SK-N-SH (cell line): ENCODE measurements around the gene PIAS1. TPM values are rescaled to one million over a fixed set of nuclear protein-coding genes. Genes with fewer than 3 reads are reported as not detected.

ENCODE experiments used
- EZH2phosphoT487 ChIP-seq: fragments of 200-600 bp; sonication (generic); IDR thresholded peaks from 2 replicates; pipeline ENCODE4 v1.6.1; 2017; ENCODE audit warnings: low read depth, mixed run types, mild to moderate bottlenecking, antibody characterized with exemption, moderate library complexity, borderline replicate concordance
- FOXJ3 ChIP-seq: sonication (generic); formaldehyde crosslinking; IDR thresholded peaks from 2 replicates; pipeline ENCODE4 v1.5.1; 2020; ENCODE audit warnings: mild to moderate bottlenecking, missing genetic modification reagents
- POLR2AphosphoS5 ChIP-seq: IDR thresholded peaks from 2 replicates; pipeline ENCODE4 v1.6.1; 2012; ENCODE audit warnings: low read depth, low read length
- RAD21 ChIP-seq: IDR thresholded peaks from 2 replicates; pipeline ENCODE4 v1.6.1; 2012; ENCODE audit warnings: mild to moderate bottlenecking, low read length
- RCOR1 ChIP-seq: fragments of 150-350 bp; IDR thresholded peaks from 2 replicates; pipeline ENCODE4 v1.6.1; 2017; ENCODE audit warnings: antibody characterized with exemption, low read length
- RXRA ChIP-seq: IDR thresholded peaks from 2 replicates; pipeline ENCODE4 v1.4.0; 2012; ENCODE audit warnings: low read depth, mild to moderate bottlenecking, borderline replicate concordance
- USF2 ChIP-seq: fragments of 150-350 bp; IDR thresholded peaks from 2 replicates; pipeline ENCODE4 v1.6.1; 2017; ENCODE audit warnings: antibody characterized with exemption, low read length, low read depth, borderline replicate concordance
- polyA plus RNA-seq, 3 experiments: library from polyadenylated mRNA; depleted of rRNA; stranded (reverse); fragments of >200 nt; gene quantifications; 2 replicates each; pipeline ENCODE4 v1.2.3, GENCODE V29; 2012

PIAS1 gene
- polyA plus RNA-seq, 1 of the 3 experiments (the other 2 are of a cell fraction) = 9.0 TPM

- TF ChIP-seq FOXJ3 (CRISPR knock-in tag) (no peak), USF2 (no peak), RXRA (no peak), POLR2AphosphoS5 (no peak), RAD21 (no peak), RCOR1 (no peak), EZH2phosphoT487 (no peak)
Observed at GRCh38 chr15:68241088-68241935, 187.2 kb downstream of the PIAS1 start (continued).

Other genes with a start within 250 kb of the PIAS1 start
- 0.18 and 0.26 TPM in 2 replicates for gene SKOR1, start 228.8 kb upstream of the PIAS1 start, polyA plus RNA-seq (2012; rRNA removed)
- not detected in 2 replicates for gene RNU6-1, start 214.3 kb upstream of the PIAS1 start, polyA plus RNA-seq (2012; rRNA removed)
- 3.1 and 3.2 TPM in 2 replicates for gene CALML4, start 151.0 kb downstream of the PIAS1 start, polyA plus RNA-seq (2012; rRNA removed)
- 27.5 and 32.2 TPM in 2 replicates for gene CLN6, start 175.4 kb downstream of the PIAS1 start, polyA plus RNA-seq (2012; rRNA removed)
- gene FEM1B, start 223.4 kb downstream of the PIAS1 start, polyA plus RNA-seq (2012; rRNA removed) = 14.0 and 22.2 TPM in 2 replicates